H9 (cell line): Measurements from ENCODE around the gene NUDT3. TPM values are rescaled to one million over a fixed set of nuclear protein-coding genes. Genes with fewer than 3 reads are reported as not detected.
"Not testable (repeated sequence)": the region's sequence is repeated elsewhere in the genome, so short reads cannot be mapped to it uniquely, and the experiment has no call there.

ENCODE experiments used
- DNase-seq: peaks from one replicate; pipeline ENCODE4 v3.0.0-alpha.2; 2017
- H2AFZ ChIP-seq: one replicate; pipeline ENCODE4 v1.6.1; 2013; ENCODE audit warnings: mild to moderate bottlenecking, low read length, control low read depth, moderate library complexity
- H2AK5ac ChIP-seq: 2 replicates; pipeline ENCODE4 v1.6.1; 2013; ENCODE audit warnings: low read length, control low read depth, mixed read lengths; ENCODE audit not compliant: insufficient read length
- H2BK120ac ChIP-seq: one replicate; pipeline ENCODE4 v1.6.1; 2013; ENCODE audit warnings: low read depth, mild to moderate bottlenecking, low read length, control low read depth, inconsistent platforms; ENCODE audit not compliant: poor library complexity, severe bottlenecking
- H2BK12ac ChIP-seq: 2 replicates; pipeline ENCODE4 v1.6.1; 2013; ENCODE audit warnings: low read length, control low read depth, mixed read lengths, low read depth; ENCODE audit not compliant: insufficient read length
- H2BK15ac ChIP-seq: 2 replicates; pipeline ENCODE4 v1.6.1; 2013; ENCODE audit warnings: low read depth, low read length, control low read depth
- H2BK20ac ChIP-seq: one replicate; pipeline ENCODE4 v1.6.1; 2013; ENCODE audit warnings: low read depth, mild to moderate bottlenecking, low read length, control low read depth, inconsistent platforms; ENCODE audit not compliant: poor library complexity, severe bottlenecking
- H2BK5ac ChIP-seq: 2 replicates; pipeline ENCODE4 v1.6.1; 2013; ENCODE audit warnings: low read length, control low read depth, mixed read lengths; ENCODE audit not compliant: insufficient read length
- H3K14ac ChIP-seq: 2 replicates; pipeline ENCODE4 v1.6.1; 2013; ENCODE audit warnings: low read length, control low read depth; ENCODE audit not compliant: insufficient read depth
- H3K18ac ChIP-seq: 2 replicates; pipeline ENCODE4 v1.6.1; 2013; ENCODE audit warnings: low read depth, mild to moderate bottlenecking, mixed read lengths, low read length, control low read depth; ENCODE audit not compliant: insufficient read length
- H3K23ac ChIP-seq: 2 replicates; pipeline ENCODE4 v1.6.1; 2013; ENCODE audit warnings: low read length, control low read depth, mixed read lengths, low read depth; ENCODE audit not compliant: insufficient read length
- H3K23me2 ChIP-seq: 2 replicates; pipeline ENCODE4 v1.6.1; 2013; ENCODE audit warnings: low read depth, mild to moderate bottlenecking, mixed read lengths, low read length, control low read depth; ENCODE audit not compliant: insufficient read length, poor library complexity, severe bottlenecking
- H3K27ac ChIP-seq: 2 replicates; pipeline ENCODE4 v1.5.1; 2013; ENCODE audit warnings: low read length, control low read depth, mixed read lengths, low read depth; ENCODE audit not compliant: insufficient read length
- H3K27me3 ChIP-seq: 2 replicates; pipeline ENCODE4 v1.6.1; 2013; ENCODE audit warnings: low read length, control low read depth, inconsistent platforms; ENCODE audit not compliant: insufficient read depth
- H3K4ac ChIP-seq: 2 replicates; pipeline ENCODE4 v1.6.1; 2013; ENCODE audit warnings: low read depth, mild to moderate bottlenecking, control low read depth, inconsistent platforms, low read length, moderate library complexity
- H3K4me1 ChIP-seq: 2 replicates; pipeline ENCODE4 v1.6.1; 2013; ENCODE audit warnings: low read length, control low read depth, inconsistent platforms; ENCODE audit not compliant: insufficient read depth
- H3K4me2 ChIP-seq: 2 replicates; pipeline ENCODE4 v1.6.1; 2013; ENCODE audit warnings: low read length, control low read depth, mixed read lengths; ENCODE audit not compliant: insufficient read length, insufficient read depth
- H3K56ac ChIP-seq: 2 replicates; pipeline ENCODE4 v1.6.1; 2013; ENCODE audit warnings: low read depth, mild to moderate bottlenecking, mixed read lengths, low read length, control low read depth; ENCODE audit not compliant: insufficient read length
- H3K79me1 ChIP-seq: 2 replicates; pipeline ENCODE4 v1.6.1; 2013; ENCODE audit warnings: low read depth, mild to moderate bottlenecking, moderate library complexity, low read length, control low read depth, inconsistent platforms; ENCODE audit not compliant: insufficient read depth, poor library complexity, severe bottlenecking
- H3K79me2 ChIP-seq: 2 replicates; pipeline ENCODE4 v1.6.1; 2013; ENCODE audit warnings: low read length, control low read depth, inconsistent platforms; ENCODE audit not compliant: insufficient read depth
- H3K9ac ChIP-seq: 2 replicates; pipeline ENCODE4 v1.6.1; 2013; ENCODE audit warnings: low read length, control low read depth, mixed read lengths; ENCODE audit not compliant: insufficient read length; ENCODE audit errors: extremely low read depth
- H3K9me3 ChIP-seq: one replicate; pipeline ENCODE4 v1.6.1; 2013; ENCODE audit warnings: low read depth, low read length, inconsistent platforms; ENCODE audit not compliant: control insufficient read depth
- H3T11ph ChIP-seq: one replicate; pipeline ENCODE4 v1.6.1; 2013; ENCODE audit warnings: mild to moderate bottlenecking, low read length, control low read depth, inconsistent platforms
- H4K20me1 ChIP-seq: one replicate; pipeline ENCODE4 v1.6.1; 2013; ENCODE audit not compliant: control insufficient read depth, insufficient read length, insufficient read depth
- H4K5ac ChIP-seq: 2 replicates; pipeline ENCODE4 v1.6.1; 2013; ENCODE audit warnings: low read depth, mild to moderate bottlenecking, mixed read lengths, low read length, control low read depth; ENCODE audit not compliant: insufficient read length
- H4K8ac ChIP-seq: replicated peaks from 2 replicates; pipeline ENCODE4 v1.6.1; 2013; ENCODE audit warnings: low read length, control low read depth, mixed read lengths, low read depth; ENCODE audit not compliant: insufficient read length
- H4K91ac ChIP-seq: 2 replicates; pipeline ENCODE4 v1.6.1; 2013; ENCODE audit warnings: low read depth, mild to moderate bottlenecking, moderate library complexity, mixed read lengths, low read length, control low read depth; ENCODE audit not compliant: insufficient read length
- H3K27ac Mint-ChIP-seq, 3 experiments: 2 replicates in 2 of 3; 3 replicates in 1 of 3; pipeline ENCODE4 v1.8.0; 2020 to 2021; ENCODE audit warnings: mixed read lengths in 3 of 3, mild to moderate bottlenecking in 1 of 3, moderate library complexity in 1 of 3
- H3K27me3 Mint-ChIP-seq: 2 replicates; pipeline ENCODE4 v1.8.0; 2021; ENCODE audit warnings: low read depth, mild to moderate bottlenecking, moderate library complexity, mixed read lengths
- H3K36me3 Mint-ChIP-seq, 3 experiments: 2 replicates in 2 of 3; 3 replicates in 1 of 3; pipeline ENCODE4 v1.8.0; 2020 to 2021; ENCODE audit warnings: low read depth in 3 of 3, mixed read lengths in 3 of 3; ENCODE audit not compliant: insufficient read depth in 1 of 3
- H3K4me1 Mint-ChIP-seq, 2 experiments: 2 replicates each; pipeline ENCODE4 v1.8.0; 2020; ENCODE audit warnings: mixed read lengths in 2 of 2
- H3K4me3 Mint-ChIP-seq, 2 experiments: 2 replicates in 1 of 2; 3 replicates in 1 of 2; pipeline ENCODE4 v1.8.0; 2020 to 2021; ENCODE audit warnings: mild to moderate bottlenecking in 2 of 2, mixed read lengths in 2 of 2, moderate library complexity in 1 of 2
- H3K9me3 Mint-ChIP-seq, 2 experiments: 2 replicates in 1 of 2; 3 replicates in 1 of 2; pipeline ENCODE4 v1.8.0; 2020; ENCODE audit warnings: mild to moderate bottlenecking in 2 of 2, mixed read lengths in 2 of 2, moderate library complexity in 1 of 2
- WGBS: extraction: QIAGEN DNeasy Blood & Tissue Kit; methylation state at CpG from one replicate; pipeline ENCODE4 v1.1.7; 2013; ENCODE audit warnings: missing lambda C conversion rate, low lambda C conversion rate, mixed read lengths; ENCODE audit not compliant: insufficient read length; ENCODE audit errors: extremely low coverage; 5-methylcytosine and 5-hydroxymethylcytosine counted together
- total RNA-seq: library from RNA; stranded (reverse); gene quantifications from 2 replicates; pipeline ENCODE4 v1.2.1, GENCODE V29; 2021
- TF ChIP-seq, protein P1 (sequence below): fragments of 200-600 bp; sonication (generic); conservative IDR thresholded peaks from 3 replicates; pipeline ENCODE4 v1.8.0; 2021; ENCODE audit warnings: antibody characterized with exemption, mild to moderate bottlenecking

The NUDT3 gene
- total RNA-seq, 1 experiment from 2014 or later: 23.6 TPM

- Mint-ChIP-seq H3K4me3 (no peak overlapping the region), H3K4me1 (peaks cover 5 to 7% of the 10 kb centered on the region in 2 experiments), H3K27ac (peak overlapping the region in 2 of 3 experiments; percentile 26 to 56; a peak in 3 of 7 replicates), H3K9me3 (no peaks in the 10 kb centered on the region), H3K27me3 (no peaks in the 10 kb centered on the region), H3K36me3 (0 out of 7 replicates have a peak, but pooled peaks cover 0 to 2% (median 0%) of the 10 kb centered on the region in 3 experiments)
- no peaks in the 10 kb centered on the region for H3K9me3 ChIP-seq
- H3K79me1 ChIP-seq: peaks cover 11% of the 10 kb centered on the region
- H3K4ac ChIP-seq: no peak overlapping the region
- no peak overlapping the region for H3K4me2 ChIP-seq
- H3K18ac ChIP-seq: no peak overlapping the region
- no peak for DNase-seq
- H3K27me3 ChIP-seq: no peaks in the 10 kb centered on the region
- H3T11ph ChIP-seq: no peak overlapping the region
- H3K4me1 ChIP-seq: no peaks in the 10 kb centered on the region
- no peak overlapping the region for H3K56ac ChIP-seq
- H2BK20ac ChIP-seq: no peak overlapping the region
- H4K8ac ChIP-seq: no peak overlapping the region
- no peak overlapping the region for H3K9ac ChIP-seq
- H2BK120ac ChIP-seq: no peak overlapping the region
- no peak overlapping the region for H4K91ac ChIP-seq
- no peaks in the 10 kb centered on the region for H4K20me1 ChIP-seq
- H3K27ac ChIP-seq: no peak overlapping the region
- no CpG with 5 or more reads among the region's 5 CpGs for WGBS
- no peak overlapping the region for H3K23ac ChIP-seq
- no peaks in the 10 kb centered on the region for H3K23me2 ChIP-seq
- TF ChIP-seq, protein P1, sequence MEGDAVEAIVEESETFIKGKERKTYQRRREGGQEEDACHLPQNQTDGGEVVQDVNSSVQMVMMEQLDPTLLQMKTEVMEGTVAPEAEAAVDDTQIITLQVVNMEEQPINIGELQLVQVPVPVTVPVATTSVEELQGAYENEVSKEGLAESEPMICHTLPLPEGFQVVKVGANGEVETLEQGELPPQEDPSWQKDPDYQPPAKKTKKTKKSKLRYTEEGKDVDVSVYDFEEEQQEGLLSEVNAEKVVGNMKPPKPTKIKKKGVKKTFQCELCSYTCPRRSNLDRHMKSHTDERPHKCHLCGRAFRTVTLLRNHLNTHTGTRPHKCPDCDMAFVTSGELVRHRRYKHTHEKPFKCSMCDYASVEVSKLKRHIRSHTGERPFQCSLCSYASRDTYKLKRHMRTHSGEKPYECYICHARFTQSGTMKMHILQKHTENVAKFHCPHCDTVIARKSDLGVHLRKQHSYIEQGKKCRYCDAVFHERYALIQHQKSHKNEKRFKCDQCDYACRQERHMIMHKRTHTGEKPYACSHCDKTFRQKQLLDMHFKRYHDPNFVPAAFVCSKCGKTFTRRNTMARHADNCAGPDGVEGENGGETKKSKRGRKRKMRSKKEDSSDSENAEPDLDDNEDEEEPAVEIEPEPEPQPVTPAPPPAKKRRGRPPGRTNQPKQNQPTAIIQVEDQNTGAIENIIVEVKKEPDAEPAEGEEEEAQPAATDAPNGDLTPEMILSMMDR: no peak
- H3K14ac ChIP-seq: no peak overlapping the region
- no peak overlapping the region for H2BK15ac ChIP-seq
- H4K5ac ChIP-seq: no peak overlapping the region
- no peak overlapping the region for H2BK12ac ChIP-seq
- H2AFZ ChIP-seq: no peak overlapping the region
- H2BK5ac ChIP-seq: no peak overlapping the region
- peaks cover 8% of the 10 kb centered on the region; the same call in 1 of the 2 replicates for H3K79me2 ChIP-seq
- no peak overlapping the region for H2AK5ac ChIP-seq
Measured at GRCh38 chr6:34377984-34378383, 14.5 kb downstream of the NUDT3 start.

- H2BK5ac ChIP-seq, H4K91ac ChIP-seq, H3K27ac ChIP-seq, H3K36me3 Mint-ChIP-seq, H3K4me2 ChIP-seq, H3K4ac ChIP-seq, H2BK20ac ChIP-seq, H3K4me1 ChIP-seq, H3K4me1 Mint-ChIP-seq, H3K9me3 Mint-ChIP-seq, H3K23me2 ChIP-seq, H3K27me3 ChIP-seq, H2BK120ac ChIP-seq, H3K14ac ChIP-seq, H3K9me3 ChIP-seq, H3K23ac ChIP-seq, H2BK15ac ChIP-seq, DNase-seq, H3T11ph ChIP-seq, H3K4me3 Mint-ChIP-seq, H3K79me2 ChIP-seq, H2AK5ac ChIP-seq, H3K18ac ChIP-seq, H4K8ac ChIP-seq, H2AFZ ChIP-seq, H3K9ac ChIP-seq, H3K27me3 Mint-ChIP-seq, H4K5ac ChIP-seq, H4K20me1 ChIP-seq, H3K56ac ChIP-seq, H2BK12ac ChIP-seq: not testable (repeated sequence)
- 0 out of 7 replicates have a peak overlapping the region, but pooled peaks of 1 of the 3 experiments have one; percentile 26 for H3K27ac Mint-ChIP-seq
- WGBS: no CpG with 5 or more reads among the region's 5 CpGs
- H3K79me1 ChIP-seq: peaks cover 11% of the 10 kb centered on the region
Measured at GRCh38 chr6:34377571-34377970, 14.9 kb downstream of the NUDT3 start.
